AG08395 (cell line): ENCODE measurements around the gene ZMYND19.
A peak's percentile ranks its signal among the peaks of the same experiment; 100 is the strongest.
"Not testable (repeated sequence)": the region's sequence is repeated elsewhere in the genome, so short reads cannot be mapped to it uniquely, and the experiment has no call there.

Source experiments
- DNase-seq: peaks from one replicate; pipeline ENCODE4 v3.0.0; 2012; ENCODE audit warnings: mixed read lengths, low spot score

The ZMYND19 gene

GRCh38 chr9:137556069-137556838, 34.1 kb downstream of the ZMYND19 start:
- no peak for DNase-seq

GRCh38 chr9:137555179-137555578, 35.1 kb downstream of the ZMYND19 start:
- no peak for DNase-seq

- no peak for DNase-seq
These were observed 36.0 kb downstream of the ZMYND19 start for GRCh38 chr9:137554349-137554748.

GRCh38 chr9:137553654-137554053, 36.7 kb downstream of the ZMYND19 start:
- not testable (repeated sequence) for DNase-seq

GRCh38 chr9:137552022-137552768, 38.1 kb downstream of the ZMYND19 start:
- DNase-seq, result no peak

GRCh38 chr9:137551264-137552021, 38.9 kb downstream of the ZMYND19 start, which contains the start of gene MRPL41:
Gene MRPL41, plus strand, starts transcription at chr9:137551879. Its CDS starts 203 bp downstream, at chr9:137552082.
- peak; percentile 98 for DNase-seq

- not testable (repeated sequence) for DNase-seq
These were observed 39.4 kb downstream of the ZMYND19 start for GRCh38 chr9:137550958-137551263.

- DNase-seq, result peak; percentile 80
These were observed 40.1 kb downstream of the ZMYND19 start, which contains the start of gene PNPLA7 for GRCh38 chr9:137550231-137550621. Gene PNPLA7, minus strand, starts transcription at chr9:137550402. Its CDS starts 205 bp downstream, at chr9:137550197.

- DNase-seq, result no peak
These were observed 42.4 kb downstream of the ZMYND19 start for GRCh38 chr9:137547687-137548543.

- DNase-seq, result peak; percentile 51
These were observed 45.2 kb downstream of the ZMYND19 start for GRCh38 chr9:137545123-137545522.

- peak; percentile 37 for DNase-seq
These were observed 46.0 kb downstream of the ZMYND19 start for GRCh38 chr9:137544176-137544760.

GRCh38 chr9:137543237-137543963, 46.9 kb downstream of the ZMYND19 start:
- no peak for DNase-seq

- DNase-seq, result no peak
These were observed 47.8 kb downstream of the ZMYND19 start for GRCh38 chr9:137542486-137542885.

GRCh38 chr9:137540536-137540935, 49.8 kb downstream of the ZMYND19 start:
- no peak for DNase-seq

- no peak for DNase-seq
These were observed 52.3 kb downstream of the ZMYND19 start for GRCh38 chr9:137538058-137538457.

- not testable (repeated sequence) for DNase-seq
These were observed 53.6 kb downstream of the ZMYND19 start for GRCh38 chr9:137536594-137537131.

- no peak for DNase-seq
These were observed 55.2 kb downstream of the ZMYND19 start for GRCh38 chr9:137535120-137535428.

- peak; percentile 72 for DNase-seq
These were observed 55.8 kb downstream of the ZMYND19 start for GRCh38 chr9:137534256-137535119.

- not testable (repeated sequence) for DNase-seq
These were observed 57.3 kb downstream of the ZMYND19 start for GRCh38 chr9:137532891-137533468.
